Measurements from ENCODE around the gene TGFB3. TPM values are rescaled to one million over a fixed set of nuclear protein-coding genes. Genes with fewer than 3 reads are reported as not detected.
A peak's percentile ranks its signal among the peaks of the same experiment; 100 is the strongest.

The TGFB3 gene
- total and polyA plus RNA-seq, 4 donors, result 2.1 to 5.8 (median 3.2) TPM

DNA sequence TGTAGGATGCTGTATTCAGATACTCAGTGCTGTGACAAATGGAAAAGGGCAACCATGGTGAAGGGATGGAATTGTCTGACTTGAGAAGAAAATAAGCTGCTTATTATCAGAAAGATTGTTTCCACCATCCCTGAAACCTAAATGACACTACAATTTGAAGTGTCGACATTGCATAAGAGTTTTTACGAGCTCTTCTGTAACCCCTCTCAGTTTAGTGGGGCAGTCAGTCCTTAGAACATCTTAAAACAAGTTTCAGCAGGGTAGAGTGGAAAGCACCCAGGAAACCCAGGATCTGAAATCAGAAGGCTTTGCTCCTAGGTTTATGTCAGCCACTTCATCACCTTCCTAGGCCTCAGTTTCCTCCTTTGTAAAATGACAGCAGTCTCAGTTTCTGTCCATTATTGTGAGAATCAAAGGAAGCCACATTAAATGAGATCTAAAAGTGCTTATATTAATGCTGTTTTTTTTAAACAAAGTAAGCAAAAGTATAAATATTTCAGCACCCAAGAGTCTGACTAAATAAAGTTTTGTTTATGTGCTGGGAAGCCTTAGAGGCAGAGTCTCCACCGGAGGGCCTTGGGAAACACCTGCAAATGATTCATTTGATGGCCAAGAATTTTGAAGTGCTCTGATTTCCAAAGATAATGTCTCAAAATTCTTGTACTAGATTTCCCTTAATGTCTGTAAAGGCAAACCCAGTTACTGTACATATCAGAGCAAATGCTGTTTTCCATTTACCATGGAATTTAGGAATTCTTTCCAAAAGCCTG lies 5.6 kb upstream of the TGFB3 start:
- H3K4me1 ChIP-seq (ENCODE audit: control insufficient read depth in 4 of 4, insufficient read depth in 4 of 4, low read length in 3 of 4), result peaks cover 10 to 58% (median 35%) of the 10 kb centered on the region in 4 donors
- no peaks in the 10 kb centered on the region for H3K9me3 ChIP-seq (ENCODE audit: control insufficient read depth in 4 of 4, low read length in 3 of 4)
- WGBS, result 85% methylated on average over 3 of the region's 3 CpGs
- H3K4me3 ChIP-seq (ENCODE audit: low read depth in 1 of 3, low read length in 3 of 3), result peak overlapping the region in 1 of 3 donors; percentile 99
- peak overlapping the region in 1 of 2 donors; percentile 84 for H3K27ac ChIP-seq (ENCODE audit: low read depth in 1 of 2, low read length in 2 of 2)
- H3K36me3 ChIP-seq (ENCODE audit: control insufficient read depth in 4 of 4, insufficient read depth in 3 of 4, low read depth in 1 of 4, low read length in 3 of 4), result peaks cover 0 to 5% (median 3%) of the 10 kb centered on the region in 4 donors
- no peak for DNase-seq (ENCODE audit: low spot score)
- H3K27me3 ChIP-seq (ENCODE audit: control insufficient read depth in 4 of 4, insufficient read depth in 4 of 4, low read length in 3 of 4), result no peaks in the 10 kb centered on the region
- H3K9ac ChIP-seq (ENCODE audit: low read depth in 1 of 2, low read length in 2 of 2), result no peak overlapping the region
- TF ChIP-seq, protein P1, sequence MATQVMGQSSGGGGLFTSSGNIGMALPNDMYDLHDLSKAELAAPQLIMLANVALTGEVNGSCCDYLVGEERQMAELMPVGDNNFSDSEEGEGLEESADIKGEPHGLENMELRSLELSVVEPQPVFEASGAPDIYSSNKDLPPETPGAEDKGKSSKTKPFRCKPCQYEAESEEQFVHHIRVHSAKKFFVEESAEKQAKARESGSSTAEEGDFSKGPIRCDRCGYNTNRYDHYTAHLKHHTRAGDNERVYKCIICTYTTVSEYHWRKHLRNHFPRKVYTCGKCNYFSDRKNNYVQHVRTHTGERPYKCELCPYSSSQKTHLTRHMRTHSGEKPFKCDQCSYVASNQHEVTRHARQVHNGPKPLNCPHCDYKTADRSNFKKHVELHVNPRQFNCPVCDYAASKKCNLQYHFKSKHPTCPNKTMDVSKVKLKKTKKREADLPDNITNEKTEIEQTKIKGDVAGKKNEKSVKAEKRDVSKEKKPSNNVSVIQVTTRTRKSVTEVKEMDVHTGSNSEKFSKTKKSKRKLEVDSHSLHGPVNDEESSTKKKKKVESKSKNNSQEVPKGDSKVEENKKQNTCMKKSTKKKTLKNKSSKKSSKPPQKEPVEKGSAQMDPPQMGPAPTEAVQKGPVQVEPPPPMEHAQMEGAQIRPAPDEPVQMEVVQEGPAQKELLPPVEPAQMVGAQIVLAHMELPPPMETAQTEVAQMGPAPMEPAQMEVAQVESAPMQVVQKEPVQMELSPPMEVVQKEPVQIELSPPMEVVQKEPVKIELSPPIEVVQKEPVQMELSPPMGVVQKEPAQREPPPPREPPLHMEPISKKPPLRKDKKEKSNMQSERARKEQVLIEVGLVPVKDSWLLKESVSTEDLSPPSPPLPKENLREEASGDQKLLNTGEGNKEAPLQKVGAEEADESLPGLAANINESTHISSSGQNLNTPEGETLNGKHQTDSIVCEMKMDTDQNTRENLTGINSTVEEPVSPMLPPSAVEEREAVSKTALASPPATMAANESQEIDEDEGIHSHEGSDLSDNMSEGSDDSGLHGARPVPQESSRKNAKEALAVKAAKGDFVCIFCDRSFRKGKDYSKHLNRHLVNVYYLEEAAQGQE (IDR thresholded peaks at IDR 0.05), result peak; percentile 1
- TF ChIP-seq, protein P2, sequence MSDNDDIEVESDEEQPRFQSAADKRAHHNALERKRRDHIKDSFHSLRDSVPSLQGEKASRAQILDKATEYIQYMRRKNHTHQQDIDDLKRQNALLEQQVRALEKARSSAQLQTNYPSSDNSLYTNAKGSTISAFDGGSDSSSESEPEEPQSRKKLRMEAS (IDR thresholded peaks at IDR 0.05), result no peak

DNA sequence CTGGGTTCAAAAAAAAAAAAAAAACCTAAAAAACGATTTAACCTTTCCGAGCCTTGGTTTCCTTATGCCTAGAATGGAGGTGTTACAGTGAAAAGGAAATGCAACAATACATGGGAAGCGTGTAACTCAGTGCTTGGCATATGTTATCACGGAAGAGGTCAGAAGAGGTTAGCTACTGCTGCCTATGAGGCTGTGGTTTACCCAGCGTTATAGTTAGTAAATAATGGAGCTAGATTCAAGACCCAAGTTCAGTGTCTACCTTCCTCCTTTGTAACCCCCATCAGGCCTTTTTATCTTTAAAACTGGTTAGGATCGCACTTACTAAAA lies 4.6 kb upstream of the TGFB3 start:
- no peaks in the 10 kb centered on the region for H3K27me3 ChIP-seq (ENCODE audit: control insufficient read depth in 4 of 4, insufficient read depth in 4 of 4, low read length in 3 of 4)
- WGBS, result 17% methylated on average over 6 of the region's 6 CpGs
- H3K4me1 ChIP-seq (ENCODE audit: control insufficient read depth in 4 of 4, insufficient read depth in 4 of 4, low read length in 3 of 4), result peaks cover 10 to 62% (median 35%) of the 10 kb centered on the region in 4 donors
- H3K27ac ChIP-seq (ENCODE audit: low read depth in 1 of 2, low read length in 2 of 2), result peak overlapping the region; percentile 89 to 95
- peaks cover 0 to 4% (median 1%) of the 10 kb centered on the region in 4 donors for H3K36me3 ChIP-seq (ENCODE audit: control insufficient read depth in 4 of 4, insufficient read depth in 3 of 4, low read depth in 1 of 4, low read length in 3 of 4)
- peak overlapping the region; percentile 89 to 95 for H3K9ac ChIP-seq (ENCODE audit: low read depth in 1 of 2, low read length in 2 of 2)
- no peak for DNase-seq (ENCODE audit: low spot score)
- H3K9me3 ChIP-seq (ENCODE audit: control insufficient read depth in 4 of 4, low read length in 3 of 4), result no peaks in the 10 kb centered on the region
- H3K4me3 ChIP-seq (ENCODE audit: low read depth in 1 of 3, low read length in 3 of 3), result peak overlapping the region; percentile 81 to 99 (median 94)
- peak in 1 of 2 donors; percentile 16 for TF ChIP-seq RXRA (IDR thresholded peaks at IDR 0.05)
- TF ChIP-seq NR2F2 (IDR thresholded peaks at IDR 0.05), result peak; percentile 54
- TF ChIP-seq GABPA (IDR thresholded peaks at IDR 0.05 in 1 of 2, conservative IDR thresholded peaks at IDR 0.05 in 1 of 2), result no peak

DNA sequence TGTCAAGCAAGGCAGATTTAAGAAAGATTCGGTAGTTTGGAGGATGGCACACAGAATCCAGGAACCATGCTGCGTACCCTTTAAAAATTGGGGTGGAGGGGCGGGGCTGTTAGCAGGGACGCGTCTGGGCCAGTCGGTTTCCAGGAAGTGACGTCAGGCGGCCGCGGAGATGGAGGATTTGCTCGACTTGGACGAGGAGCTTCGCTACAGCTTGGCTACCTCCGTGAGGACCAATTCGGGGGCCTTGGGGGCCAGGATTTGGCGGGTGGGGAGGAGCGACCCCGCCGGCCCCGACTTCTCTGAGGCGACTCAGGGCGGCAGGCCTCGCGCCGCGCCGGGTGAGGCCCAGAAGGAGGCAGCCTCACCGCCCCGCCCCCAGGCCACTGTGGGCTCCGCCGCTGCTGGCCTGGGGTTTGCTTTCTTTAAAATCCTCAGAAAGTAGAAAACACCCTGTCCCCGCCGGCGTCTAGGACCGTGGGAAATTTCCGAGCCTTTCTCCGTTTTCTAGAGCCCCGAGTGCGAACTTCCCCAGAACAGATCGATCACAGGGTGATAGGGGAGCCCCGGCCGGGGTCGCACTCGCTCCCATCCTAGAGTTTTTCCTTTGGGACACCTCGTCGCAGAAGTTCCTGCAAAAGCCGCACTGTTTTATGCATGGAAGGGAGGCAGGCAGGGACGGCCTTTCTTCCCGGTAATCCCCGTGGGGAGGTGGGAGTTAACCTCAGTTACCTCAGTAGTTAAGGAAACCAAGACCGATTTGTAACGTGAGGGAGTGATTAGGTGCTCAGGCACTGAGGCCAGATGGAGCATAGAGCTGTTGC lies 4.0 kb upstream of the TGFB3 start, which contains the start of gene IFT43:
TSS of gene IFT43 (plus strand) at position 146 of the 821 bp plus-strand sequence. CDS start at position 170, 24 bp downstream.
- H3K4me1 ChIP-seq (ENCODE audit: control insufficient read depth in 4 of 4, insufficient read depth in 4 of 4, low read length in 3 of 4), result peaks cover 10 to 65% (median 38%) of the 10 kb centered on the region in 4 donors
- TF ChIP-seq, protein P3, sequence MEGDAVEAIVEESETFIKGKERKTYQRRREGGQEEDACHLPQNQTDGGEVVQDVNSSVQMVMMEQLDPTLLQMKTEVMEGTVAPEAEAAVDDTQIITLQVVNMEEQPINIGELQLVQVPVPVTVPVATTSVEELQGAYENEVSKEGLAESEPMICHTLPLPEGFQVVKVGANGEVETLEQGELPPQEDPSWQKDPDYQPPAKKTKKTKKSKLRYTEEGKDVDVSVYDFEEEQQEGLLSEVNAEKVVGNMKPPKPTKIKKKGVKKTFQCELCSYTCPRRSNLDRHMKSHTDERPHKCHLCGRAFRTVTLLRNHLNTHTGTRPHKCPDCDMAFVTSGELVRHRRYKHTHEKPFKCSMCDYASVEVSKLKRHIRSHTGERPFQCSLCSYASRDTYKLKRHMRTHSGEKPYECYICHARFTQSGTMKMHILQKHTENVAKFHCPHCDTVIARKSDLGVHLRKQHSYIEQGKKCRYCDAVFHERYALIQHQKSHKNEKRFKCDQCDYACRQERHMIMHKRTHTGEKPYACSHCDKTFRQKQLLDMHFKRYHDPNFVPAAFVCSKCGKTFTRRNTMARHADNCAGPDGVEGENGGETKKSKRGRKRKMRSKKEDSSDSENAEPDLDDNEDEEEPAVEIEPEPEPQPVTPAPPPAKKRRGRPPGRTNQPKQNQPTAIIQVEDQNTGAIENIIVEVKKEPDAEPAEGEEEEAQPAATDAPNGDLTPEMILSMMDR (IDR thresholded peaks at IDR 0.05; ENCODE audit: low read depth, low read length, missing input control), result peak; percentile 4
- TF ChIP-seq GABPA (IDR thresholded peaks at IDR 0.05 in 1 of 2, conservative IDR thresholded peaks at IDR 0.05 in 1 of 2) (peak; percentile 70 to 87), JUND (IDR thresholded peaks at IDR 0.05) (no peak), YY1 (IDR thresholded peaks at IDR 0.05) (peak; percentile 49)
- TF ChIP-seq, protein P2 (IDR thresholded peaks at IDR 0.05), result peak; percentile 58
- H3K27ac ChIP-seq (ENCODE audit: low read depth in 1 of 2, low read length in 2 of 2), result peak within 1 kb of the TSS; percentile 89 to 95
- H3K4me3 ChIP-seq (ENCODE audit: low read depth in 1 of 3, low read length in 3 of 3), result peak within 1 kb of the TSS; percentile 81 to 99 (median 94)
- peak; percentile 91 for DNase-seq (ENCODE audit: low spot score)
- peak within 1 kb of the TSS; percentile 89 to 95 for H3K9ac ChIP-seq (ENCODE audit: low read depth in 1 of 2, low read length in 2 of 2)
- peaks cover 0 to 4% (median 1%) of the 10 kb centered on the region in 4 donors for H3K36me3 ChIP-seq (ENCODE audit: control insufficient read depth in 4 of 4, insufficient read depth in 3 of 4, low read depth in 1 of 4, low read length in 3 of 4)
- WGBS, result under 1% methylated on average over 52 of the region's 52 CpGs
- H3K9me3 ChIP-seq (ENCODE audit: control insufficient read depth in 4 of 4, low read length in 3 of 4), result no peaks in the 10 kb centered on the region
- no peaks in the 10 kb centered on the region for H3K27me3 ChIP-seq (ENCODE audit: control insufficient read depth in 4 of 4, insufficient read depth in 4 of 4, low read length in 3 of 4)

Measured in liver (tissue), 9 donors.